Astrocyte of the hippocampus (primary cell): ENCODE results near the gene INO80C.

ENCODE experiments used
- DNase-seq: peaks from one replicate; pipeline ENCODE4 v3.0.0; 2011; ENCODE audit warnings: low read depth, low spot score

Gene INO80C

DNA sequence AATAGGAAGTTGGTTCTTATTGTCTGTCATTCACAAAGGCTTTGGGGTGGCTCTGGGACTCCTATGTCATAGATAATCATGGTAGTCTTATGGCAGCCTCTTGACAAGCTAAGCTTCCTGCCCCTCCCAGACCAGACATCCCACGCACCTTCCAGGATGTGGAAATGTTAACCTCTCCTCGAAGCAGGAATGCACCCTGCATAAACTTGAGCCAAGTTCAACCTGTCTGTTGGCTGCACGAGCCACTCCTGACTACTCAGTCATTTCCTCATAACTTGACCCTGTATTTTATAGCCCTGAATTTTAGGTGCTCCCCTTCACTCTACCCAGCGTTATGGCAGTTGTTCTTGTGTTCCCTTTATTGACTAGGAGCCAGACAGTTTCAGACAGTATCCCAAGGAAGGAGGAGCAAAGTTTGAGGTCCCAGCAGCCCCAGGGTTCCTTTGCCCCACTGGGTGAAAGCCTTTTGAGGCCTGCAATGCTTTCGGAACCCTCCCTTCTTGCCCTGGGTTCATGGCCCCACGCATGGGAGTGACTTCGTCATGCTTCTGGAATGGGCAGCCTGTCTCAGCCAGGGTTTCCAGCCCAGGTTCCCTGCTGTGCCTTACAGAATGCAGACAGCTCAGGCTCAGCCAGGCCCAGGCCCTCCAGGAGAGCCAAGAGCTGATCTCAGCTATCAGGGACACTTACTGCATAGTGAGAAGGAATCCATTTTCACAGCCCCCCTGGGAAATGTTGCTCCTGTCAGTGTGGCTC lies 15.6 kb upstream of the INO80C start:
- DNase-seq, result peak; percentile 97

DNA sequence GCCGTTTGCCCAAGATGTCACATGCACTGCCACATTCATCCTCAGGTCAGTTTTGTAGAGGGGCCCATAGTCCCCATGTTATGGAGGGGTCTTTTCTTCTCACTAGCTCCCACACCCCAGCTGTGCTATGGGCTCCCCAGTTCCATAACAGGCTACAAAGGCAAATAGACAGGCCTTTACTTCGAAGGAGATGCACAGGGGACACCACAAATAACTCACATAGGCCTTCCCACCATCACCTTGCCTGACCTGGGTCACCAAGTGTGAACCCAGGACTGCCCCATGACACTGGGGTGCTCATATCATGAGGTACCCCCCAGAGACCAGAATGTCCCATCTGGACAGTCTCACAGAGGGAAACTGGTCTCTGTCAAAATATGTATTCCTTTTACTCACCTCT lies 15.0 kb upstream of the INO80C start:
- DNase-seq, result no peak

DNA sequence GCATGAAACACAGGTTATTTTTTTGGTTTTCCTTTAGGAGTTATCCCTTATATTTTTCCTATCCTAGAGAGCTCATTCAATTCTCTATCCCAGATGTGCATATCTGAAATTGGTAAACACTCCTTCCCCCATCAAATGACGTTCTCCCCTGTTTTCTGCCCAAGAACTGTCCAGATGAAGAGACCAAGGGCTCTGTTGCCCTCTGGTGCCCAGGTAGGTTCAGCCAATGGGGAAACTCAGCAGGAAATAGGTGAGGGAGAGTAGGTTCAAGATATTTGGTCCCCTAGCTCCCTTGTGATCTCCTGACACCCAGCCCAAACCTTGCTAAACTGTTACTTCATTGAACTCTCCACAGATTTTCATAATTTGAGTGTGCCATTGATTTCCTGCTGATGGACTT lies 14.1 kb upstream of the INO80C start:
- no peak for DNase-seq

DNA sequence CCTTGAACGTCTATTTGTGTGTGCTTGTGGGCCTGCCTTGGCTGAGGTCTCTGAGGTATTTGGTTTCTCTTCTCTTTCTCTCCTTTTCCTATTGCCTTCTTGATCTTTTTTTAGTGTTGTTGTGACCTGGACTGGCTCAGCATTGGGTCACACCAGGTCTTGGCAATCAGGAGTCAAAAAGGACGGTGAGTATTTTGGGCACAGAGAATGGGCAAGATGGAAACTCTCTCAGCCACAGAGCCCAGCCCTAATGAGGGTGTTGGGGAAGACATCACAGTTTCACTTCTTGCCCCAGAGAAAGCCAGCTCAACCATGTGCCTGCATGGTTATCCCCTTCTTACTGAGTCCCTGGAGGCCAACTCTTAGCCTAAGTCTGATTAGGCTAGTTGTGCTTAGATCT lies 13.7 kb upstream of the INO80C start:
- DNase-seq, result no peak

DNA sequence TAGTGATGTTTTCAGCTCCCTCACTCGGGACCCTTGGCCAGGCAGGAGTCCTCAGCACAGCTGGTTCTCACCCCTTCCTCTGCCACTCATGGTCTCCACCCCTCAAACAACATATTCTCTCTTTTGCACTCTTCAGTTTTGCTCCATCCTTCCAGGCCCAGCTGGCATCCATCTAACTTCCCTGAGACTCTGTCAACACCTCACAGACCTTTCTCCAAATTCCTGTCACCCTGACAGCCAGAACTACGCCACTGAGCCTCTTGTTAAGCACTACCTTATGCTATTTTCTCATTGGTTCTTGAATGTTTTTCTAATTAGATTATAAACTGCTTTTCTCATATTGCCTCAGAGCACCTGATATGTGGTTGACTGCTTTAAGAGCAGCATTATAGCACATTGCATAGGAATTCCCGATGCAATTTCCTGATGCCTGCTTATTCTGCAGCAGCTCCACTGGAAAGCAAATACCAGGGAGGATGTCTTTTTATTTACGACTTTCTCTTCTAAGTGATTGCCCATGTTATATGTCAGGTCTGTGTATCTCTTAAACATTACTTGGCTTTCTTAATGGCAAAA lies 12.4 kb upstream of the INO80C start:
- no peak for DNase-seq

DNA sequence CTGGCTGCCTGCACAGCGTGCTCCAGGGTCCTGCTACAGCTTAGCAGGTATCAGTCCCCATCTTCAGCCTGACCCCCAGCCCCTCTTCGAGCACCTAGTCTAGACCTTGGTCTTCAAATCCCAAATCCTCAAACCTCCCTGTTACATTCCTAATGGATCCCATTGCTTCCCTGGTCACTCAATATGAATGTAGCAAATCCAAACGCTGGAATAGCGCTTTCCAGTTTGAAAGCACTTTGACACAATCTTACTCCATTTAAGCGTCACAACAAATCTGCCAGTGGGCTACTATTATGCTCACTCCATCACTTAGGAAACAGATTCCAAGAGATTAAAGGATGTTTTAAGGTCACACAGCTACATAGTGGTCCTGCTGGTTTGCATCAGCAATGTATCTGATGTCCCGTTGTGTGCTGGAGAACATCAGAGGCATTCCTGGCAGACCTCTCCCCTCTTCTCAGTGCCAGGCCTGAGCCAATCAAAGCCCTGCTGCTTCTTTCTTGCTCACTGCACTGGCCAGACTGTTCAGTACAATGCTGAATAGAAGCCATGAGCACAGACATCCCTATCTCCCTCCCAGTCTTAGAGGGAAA lies 11.1 kb upstream of the INO80C start:
- DNase-seq, result no peak

DNA sequence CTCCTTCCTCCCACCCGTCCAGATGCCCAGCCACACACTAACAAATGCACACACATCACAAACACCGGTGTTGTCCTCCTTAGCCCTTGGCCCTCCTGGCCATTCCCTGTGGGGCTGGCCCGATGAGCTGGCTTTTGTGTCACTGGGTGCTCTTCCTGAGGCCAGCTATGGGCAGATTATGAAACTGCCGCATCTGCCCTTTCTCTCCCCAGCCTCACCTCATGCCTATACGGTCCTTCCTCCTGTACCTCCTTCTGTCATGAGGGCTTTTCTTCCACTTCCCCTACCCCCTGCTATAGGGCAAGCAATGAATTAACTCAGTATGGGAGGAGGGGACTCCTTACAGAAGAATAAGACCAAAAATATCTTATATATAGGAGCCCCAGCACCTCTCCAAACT lies 10.3 kb upstream of the INO80C start:
- no peak for DNase-seq

DNA sequence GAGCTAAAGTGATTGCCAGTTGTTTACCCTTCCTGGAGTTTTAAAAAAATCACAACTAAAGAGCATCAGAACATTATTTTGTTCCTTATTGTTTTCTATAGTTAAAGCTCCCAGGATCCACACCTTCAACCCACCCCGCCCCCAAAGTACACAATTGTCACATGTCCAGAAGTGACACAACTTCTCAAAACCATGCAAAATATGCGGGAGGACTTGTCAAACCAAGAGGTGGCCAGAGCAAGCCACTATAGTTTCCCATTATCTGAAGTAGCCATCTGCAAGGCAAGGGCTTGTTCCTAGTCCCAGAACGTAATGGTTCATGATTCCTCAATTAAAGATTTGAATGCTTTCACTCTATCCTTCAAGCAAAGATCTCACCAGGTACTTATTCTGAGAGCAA lies 9.9 kb upstream of the INO80C start:
- DNase-seq, result no peak

DNA sequence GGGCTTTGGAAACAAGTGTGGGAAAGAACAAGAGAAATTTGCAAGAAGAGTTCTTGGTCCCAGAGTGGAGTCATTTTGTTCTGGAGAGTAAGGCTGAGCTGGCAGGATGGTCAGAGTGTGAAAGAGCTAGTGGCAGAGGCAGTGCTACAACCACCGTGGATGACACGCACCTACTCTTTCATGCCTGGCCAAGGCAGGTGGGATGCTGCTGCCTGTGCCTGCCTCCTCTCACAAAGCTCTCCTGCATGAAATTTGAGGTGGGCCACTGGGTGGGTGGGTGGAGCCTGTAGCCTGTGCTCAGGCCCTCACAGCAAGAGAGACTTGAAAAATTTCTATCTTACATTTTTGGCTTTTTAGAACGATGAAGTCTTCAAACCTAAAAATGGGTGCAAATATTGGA lies 9.4 kb upstream of the INO80C start:
- no peak for DNase-seq

DNA sequence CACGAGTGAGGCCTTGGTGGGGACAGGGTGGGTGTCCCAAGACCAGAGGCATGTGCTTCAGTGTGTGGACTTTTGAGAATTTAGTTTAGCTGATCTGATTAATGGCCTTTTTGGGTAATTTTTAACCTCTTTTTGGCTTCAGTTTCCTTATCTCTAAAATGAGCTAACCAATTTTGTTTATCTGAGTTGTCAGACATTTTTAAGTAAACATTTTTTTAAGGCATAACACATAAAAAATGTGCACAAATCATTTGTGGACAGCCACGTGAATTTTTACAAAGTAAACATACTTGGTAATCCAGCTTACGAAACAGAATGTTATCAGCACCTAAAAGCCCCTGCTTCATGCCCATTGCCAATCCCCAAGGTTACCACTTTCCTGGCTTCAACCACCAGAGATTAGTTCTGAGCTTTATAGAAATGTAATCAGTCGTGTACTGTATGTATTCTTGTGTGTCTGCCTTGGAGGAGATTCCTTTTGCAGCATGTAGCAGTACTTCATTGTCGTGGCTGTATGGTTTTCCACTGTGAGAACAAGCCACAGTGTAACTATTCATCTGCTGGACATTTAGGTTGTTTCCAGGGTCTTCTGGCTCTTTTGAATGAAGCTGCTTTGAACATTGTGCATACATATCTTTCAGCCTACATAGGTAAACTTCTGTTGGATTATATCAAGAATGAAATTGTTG lies 8.4 kb upstream of the INO80C start:
- DNase-seq, result no peak

DNA sequence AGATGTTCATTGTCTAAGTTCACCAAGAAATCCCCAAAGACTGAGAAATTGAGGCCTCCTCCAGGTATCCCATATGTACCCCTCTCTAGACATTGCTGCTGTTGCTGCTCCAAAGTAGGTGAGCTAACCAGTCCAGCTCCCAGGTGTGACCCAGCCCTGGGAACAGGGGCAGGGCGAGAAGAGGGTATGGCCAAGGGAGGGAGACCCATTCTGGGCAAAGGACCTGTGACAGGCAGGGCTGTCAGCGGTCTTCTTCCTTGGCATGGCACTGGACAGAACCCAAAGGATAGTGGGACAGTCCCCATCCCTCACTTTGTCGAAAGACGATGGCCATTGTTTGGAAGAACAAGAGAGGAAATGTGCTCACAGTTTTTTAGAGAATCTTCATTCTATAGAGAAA lies 7.2 kb upstream of the INO80C start:
- no peak for DNase-seq

DNA sequence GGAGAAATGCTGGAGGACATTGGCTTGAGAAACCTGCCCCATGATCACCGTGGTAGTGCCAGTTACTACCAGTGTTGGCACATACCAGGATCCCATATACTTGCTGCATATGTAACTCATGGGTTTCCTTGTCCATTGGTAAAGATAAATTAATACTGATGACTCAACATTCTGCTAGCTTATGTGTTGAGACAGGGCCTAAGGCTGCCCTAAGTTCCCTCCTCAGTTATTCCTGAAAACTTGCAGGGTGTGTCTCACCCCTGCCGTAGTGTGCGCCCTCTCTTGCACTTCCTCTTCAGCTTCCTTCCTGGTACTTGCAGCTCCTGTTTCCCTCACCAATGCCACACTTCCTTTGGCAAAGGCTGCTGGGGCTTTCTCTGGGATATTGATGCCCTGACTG lies 4.3 kb upstream of the INO80C start:
- no peak for DNase-seq

DNA sequence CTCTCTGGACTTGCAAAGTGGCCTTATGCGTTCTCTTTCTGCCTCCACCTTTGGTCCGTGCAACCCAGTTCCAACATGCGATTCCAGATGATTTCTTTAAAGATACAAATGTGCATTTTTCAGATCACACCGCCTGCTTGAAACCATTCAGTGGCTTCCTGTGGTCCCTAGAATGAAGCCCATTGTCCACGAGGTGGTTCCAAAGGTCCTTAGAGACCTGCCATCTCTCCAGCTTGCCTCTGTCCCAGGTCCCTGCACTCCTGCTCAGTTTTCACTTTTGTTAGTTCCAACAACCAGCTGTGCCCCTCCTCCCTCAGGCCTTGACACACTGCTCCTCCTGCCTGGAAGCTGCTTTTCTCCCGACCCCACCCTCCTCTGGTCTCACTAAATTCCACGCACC lies 3.6 kb upstream of the INO80C start:
- DNase-seq, result no peak

DNA sequence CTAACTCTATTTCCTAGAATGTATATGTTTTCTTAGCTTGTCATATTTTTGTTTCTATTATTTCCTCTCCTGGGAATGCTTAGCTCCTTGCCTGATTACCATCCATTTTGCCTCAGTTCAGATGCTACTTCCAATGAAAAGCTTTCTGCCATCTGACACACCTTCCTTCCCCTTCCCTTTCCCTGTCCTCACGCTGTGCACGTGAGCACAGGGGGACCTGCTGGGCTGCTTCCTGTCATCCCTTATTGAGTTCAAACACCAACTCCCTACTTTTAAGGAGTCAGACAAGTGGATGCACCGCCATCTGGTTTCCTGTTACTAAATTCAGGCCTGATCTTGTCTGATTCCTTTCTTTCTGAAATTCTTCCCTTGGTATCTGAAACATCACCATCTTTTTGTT lies 2.4 kb upstream of the INO80C start:
- DNase-seq, result no peak

DNA sequence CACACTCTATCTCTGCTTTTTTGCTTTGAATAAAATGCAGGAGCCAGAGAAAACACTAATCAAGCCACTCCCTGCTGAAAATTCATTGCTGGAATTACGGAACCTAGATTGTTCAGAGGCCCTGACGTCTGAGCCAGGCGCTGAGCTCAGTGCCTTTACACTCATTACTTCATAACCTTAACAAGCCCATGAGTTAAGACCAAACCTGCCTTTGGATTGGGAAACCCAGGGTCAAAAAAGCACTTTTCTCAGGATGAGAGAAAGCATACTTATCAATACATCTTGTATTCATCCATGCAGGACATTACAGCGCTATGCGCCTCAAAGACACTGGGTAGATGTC lies 762 bp downstream of the INO80C start:
- peak; percentile 67 for DNase-seq

DNA sequence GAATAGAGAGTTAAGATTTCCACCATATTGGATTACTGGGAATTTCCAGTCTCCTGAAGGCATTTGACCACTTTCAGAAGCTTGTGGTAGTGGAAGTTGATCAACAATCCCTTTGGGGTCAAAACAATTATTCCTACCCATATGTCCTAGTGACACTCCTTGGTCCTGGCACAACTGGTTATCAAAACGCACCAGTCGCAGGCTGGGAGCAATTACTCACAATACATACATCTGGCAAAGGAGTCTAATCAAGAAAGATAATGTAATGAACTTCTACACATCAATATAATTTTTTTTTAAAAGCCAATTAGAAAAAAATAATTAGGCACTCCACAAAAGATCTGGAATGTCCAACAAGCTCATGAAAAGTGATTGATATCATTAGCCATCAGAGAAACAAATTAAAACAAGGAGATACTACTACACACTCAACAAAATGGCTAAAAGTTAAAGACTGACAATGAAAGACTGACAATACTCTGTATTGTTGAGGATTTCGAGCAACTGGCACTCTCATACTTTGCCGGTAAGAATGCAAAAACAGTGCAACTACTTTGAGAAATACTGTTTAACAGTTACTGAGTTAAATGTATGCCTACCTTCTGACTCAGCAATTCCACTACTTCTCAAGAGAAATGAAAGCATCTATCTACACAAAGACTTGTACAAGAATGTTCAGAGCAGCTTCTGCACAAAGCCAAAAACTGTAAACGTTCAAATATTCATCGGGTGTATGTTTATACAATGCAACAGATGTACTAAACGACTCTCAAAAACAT lies 2.0 kb downstream of the INO80C start:
- DNase-seq, result peak; percentile 59

DNA sequence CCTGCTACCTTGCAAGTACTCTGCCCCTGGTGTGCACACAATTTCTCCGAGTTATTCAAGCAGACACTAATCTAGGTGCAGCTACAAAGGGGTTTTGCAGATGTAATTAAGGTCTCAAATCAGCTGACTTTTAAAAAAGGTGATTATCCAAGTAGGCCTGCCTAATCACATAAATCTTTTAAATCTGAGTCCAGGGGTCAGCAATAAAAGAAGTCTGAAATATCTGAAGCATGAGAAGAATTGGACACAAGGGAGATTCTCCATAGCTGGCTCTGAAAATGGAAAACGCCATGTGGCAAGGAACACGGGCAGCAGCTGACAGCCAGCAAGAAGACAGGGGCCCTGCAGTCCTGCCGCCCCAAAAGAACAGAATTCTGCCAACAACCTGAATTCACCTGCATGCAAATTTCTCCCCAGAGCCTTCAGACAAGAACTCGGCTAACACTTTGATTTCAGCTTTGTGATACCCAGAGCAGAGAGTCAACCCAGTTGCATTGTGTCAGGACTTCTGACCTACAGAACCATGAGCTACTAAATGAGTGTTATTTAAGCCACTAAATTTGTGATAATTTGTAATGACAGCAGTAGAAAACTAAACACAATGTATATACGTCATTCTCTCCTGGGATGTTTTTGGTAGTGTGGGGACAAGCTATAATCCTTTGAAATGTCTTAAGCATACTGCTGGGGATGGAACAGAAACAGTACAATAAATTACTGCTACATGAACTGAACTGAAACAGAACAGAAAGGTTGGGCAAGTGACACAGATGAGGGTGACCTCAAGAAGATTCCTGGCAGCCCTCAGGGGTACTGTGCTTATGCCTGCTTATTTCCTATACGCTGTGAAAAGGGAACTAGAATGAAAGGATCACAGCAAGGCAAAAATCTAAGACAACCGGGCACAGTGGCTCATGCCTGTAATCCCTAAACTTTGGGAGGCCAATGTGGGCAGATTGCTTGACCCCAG lies 3.2 kb downstream of the INO80C start:
- DNase-seq, result no peak

DNA sequence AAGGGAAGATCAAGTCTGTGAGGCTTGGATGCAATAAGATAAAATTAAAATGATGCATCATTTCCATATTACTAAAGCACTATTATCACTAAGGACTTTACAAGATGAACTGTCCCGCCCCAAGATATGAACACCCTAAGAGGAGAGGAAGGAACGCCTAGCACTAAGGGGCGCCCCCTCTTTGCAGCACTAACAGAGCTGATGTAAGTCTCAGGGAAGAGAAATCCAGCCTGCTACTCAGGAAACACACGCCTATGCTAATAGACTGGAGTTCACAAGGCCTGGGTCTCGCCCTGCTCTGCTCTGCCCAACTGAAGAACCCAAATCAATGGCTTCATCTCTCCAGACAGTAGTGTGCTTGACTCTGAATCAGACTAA lies 6.1 kb downstream of the INO80C start:
- no peak for DNase-seq

DNA sequence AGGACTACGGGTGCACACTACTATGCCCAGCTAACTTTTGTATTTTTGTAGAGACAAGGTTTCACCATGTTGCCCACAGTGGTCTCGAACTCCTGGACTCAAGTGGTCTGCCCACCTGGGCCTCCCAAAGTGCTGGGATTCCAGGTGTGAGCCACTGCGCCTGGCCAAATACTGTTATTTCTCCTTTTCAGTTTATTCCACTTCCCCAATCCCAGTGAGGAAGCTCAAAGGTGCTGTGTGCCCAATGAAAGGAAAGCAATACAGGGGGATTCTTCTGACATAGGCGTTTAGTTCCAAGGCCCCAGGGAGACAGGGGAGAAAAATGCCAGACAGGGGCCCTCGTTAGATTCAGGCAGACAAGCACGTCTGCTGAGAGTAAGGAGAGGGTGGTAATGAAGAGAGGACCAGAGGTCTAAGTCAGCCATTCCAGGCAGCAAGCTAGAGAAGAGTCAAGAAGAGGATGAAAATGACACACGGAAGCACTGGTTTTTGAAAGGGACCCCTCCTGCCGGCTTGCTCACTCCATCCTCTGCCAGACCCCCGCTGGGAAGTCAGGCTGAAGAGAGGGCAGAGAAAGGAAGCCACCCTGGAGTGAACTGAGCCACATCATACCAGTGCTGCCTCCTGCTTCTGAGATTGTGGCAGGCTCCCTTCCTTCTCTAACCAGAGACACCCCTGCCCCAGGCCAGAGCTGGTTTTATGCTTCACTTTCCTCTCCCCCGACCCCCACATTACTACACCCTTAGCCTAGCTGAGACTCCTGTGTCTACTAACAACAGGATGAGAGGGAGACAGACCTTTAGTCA lies 6.7 kb downstream of the INO80C start:
- DNase-seq, result no peak

DNA sequence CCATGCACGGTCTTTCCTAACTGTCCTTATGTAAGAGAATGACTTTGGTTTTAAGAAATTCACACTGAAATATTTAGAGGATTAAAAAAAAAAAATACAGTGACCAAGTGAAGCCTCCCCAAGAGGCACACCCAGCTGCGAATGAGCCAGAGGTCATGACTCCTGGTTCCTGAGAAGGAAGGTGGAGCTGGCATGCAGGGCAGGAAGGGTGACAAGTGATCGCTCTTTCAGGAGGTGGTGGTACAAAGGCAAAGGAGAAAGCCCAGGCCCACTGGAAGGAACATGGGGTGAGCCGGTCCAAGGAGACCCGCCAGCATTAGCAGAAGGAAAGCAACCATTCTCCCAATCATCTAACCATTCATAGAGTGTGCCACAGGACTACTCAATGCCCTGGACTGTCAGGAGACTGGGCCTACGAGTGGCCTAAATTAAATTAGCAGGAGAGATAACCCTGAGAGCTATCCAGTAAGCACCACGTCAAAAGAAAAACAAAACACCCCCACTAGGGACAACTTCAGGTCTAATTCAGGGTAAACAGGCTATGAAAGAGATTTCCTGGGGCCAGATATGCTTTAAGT lies 7.8 kb downstream of the INO80C start:
- no peak for DNase-seq
